SH-SY5Y (cell line): Measurements from ENCODE around the gene TNF.

Experiments
- GATA2 ChIP-seq: IDR thresholded peaks from 2 replicates; pipeline ENCODE4 v1.6.1; 2011; ENCODE audit warnings: mild to moderate bottlenecking, low read depth, low read length
- GATA3 ChIP-seq: IDR thresholded peaks from 2 replicates; pipeline ENCODE4 v1.6.1; 2011; ENCODE audit warnings: low read depth, mild to moderate bottlenecking, low read length, moderate library complexity

- TF ChIP-seq GATA2 (no peak), GATA3 (no peak)
Measured at GRCh38 chr6:31543639-31544038, 31.7 kb upstream of the TNF start.
